ENCODE results near the gene DNAH2. TPM values are rescaled to one million over a fixed set of nuclear protein-coding genes. Genes with fewer than 3 reads are reported as not detected.
A peak's percentile ranks its signal among the peaks of the same experiment; 100 is the strongest.

DNAH2 gene
- total and polyA plus RNA-seq, 9 of the 15 experiments (the other 6 are each of a cell fraction or from before 2014, with no cell fraction given) = 0.03 TPM; not detected in 8

DNA sequence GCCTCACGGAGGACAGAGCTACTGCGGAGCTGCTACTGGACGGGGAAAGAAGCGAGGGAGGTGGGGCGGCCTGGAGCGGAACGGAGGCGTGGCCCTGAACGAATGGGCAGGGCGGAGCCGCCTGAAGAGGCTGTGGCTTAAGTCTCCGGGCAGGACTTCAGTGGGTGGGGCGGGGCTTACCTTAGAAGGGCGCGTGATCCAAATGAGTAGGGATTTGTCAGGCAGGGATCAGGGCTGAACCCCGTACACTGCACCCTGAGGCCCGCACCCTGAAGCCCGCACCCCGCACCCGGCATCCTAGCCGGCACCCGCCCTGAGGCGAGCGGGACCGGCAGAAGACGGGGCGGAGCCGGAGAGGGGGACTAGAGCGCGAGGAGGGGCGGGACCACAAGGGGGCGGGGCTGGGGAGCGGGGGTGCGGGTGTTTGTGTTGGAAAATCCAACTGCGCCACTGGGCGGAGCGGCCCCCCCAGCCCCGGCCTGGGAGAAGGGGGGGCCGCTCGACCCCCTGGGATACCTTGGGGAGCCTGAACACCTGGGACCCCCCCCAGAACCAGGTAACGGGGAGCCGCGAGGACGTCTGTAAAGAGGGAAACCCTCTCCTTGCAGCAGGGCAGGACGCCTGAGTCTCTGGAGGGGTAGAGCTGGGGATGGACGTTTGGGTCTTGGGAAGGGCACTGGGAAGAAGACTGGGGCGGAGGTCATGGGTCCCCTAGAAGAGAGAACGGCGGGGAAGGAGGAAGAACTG, 116.4 kb downstream of the DNAH2 start, which contains the start of gene KDM6B (continued):
- TF ChIP-seq ATF1 (CRISPR knock-in tag; IDR thresholded peaks at IDR 0.05) = no peak
- no peak for TF ChIP-seq ATF1 (tag; IDR thresholded peaks at IDR 0.05)
- 0 out of 2 replicates have a peak, but pooled peaks have one; percentile 41 for TF ChIP-seq MYC (IDR thresholded peaks at IDR 0.05; ENCODE audit: low read depth, low read length)
- TF ChIP-seq MYC (CRISPR knock-in tag; IDR thresholded peaks at IDR 0.05; ENCODE audit: borderline replicate concordance, low read depth) = no peak
- TF ChIP-seq, protein P1, sequence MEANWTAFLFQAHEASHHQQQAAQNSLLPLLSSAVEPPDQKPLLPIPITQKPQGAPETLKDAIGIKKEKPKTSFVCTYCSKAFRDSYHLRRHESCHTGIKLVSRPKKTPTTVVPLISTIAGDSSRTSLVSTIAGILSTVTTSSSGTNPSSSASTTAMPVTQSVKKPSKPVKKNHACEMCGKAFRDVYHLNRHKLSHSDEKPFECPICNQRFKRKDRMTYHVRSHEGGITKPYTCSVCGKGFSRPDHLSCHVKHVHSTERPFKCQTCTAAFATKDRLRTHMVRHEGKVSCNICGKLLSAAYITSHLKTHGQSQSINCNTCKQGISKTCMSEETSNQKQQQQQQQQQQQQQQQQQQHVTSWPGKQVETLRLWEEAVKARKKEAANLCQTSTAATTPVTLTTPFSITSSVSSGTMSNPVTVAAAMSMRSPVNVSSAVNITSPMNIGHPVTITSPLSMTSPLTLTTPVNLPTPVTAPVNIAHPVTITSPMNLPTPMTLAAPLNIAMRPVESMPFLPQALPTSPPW (CRISPR knock-in tag; IDR thresholded peaks at IDR 0.05) = peak; percentile 88
- TF ChIP-seq, protein P2, sequence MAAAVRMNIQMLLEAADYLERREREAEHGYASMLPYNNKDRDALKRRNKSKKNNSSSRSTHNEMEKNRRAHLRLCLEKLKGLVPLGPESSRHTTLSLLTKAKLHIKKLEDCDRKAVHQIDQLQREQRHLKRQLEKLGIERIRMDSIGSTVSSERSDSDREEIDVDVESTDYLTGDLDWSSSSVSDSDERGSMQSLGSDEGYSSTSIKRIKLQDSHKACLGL (CRISPR knock-in tag; IDR thresholded peaks at IDR 0.05; ENCODE audit: borderline replicate concordance, poor library complexity, severe bottlenecking) = no peak
- TF ChIP-seq SAP30 (IDR thresholded peaks at IDR 0.05; ENCODE audit: borderline replicate concordance, insufficient read depth, low read depth, low read length, poor library complexity, severe bottlenecking) = peak; percentile 15
- TF ChIP-seq PHF8 (IDR thresholded peaks at IDR 0.05; ENCODE audit: borderline replicate concordance, low read length) = peak; percentile 22; the same call in 1 of the 2 replicates
- 0 out of 4 replicates have a peak, but pooled peaks of 1 of the 2 experiments have one; percentile 22 for TF ChIP-seq HDAC1 (IDR thresholded peaks at IDR 0.05)
- peak; percentile 24 for TF ChIP-seq TBP (optimal IDR thresholded peaks at IDR 0.05; ENCODE audit: low read depth, low read length)
- TF ChIP-seq ELF2 (CRISPR knock-in tag; IDR thresholded peaks at IDR 0.05) = no peak
- 0 out of 2 replicates have a peak, but pooled peaks have one; percentile 14 for TF ChIP-seq BHLHE40 (IDR thresholded peaks at IDR 0.05; ENCODE audit: low read length)
- TF ChIP-seq CXXC5 (CRISPR knock-in tag; IDR thresholded peaks at IDR 0.05) = 0 out of 2 replicates have a peak, but pooled peaks have one; percentile 19
- no peak for TF ChIP-seq ERF (CRISPR knock-in tag; IDR thresholded peaks at IDR 0.05)
- TF ChIP-seq GABPA (tag; conservative IDR thresholded peaks at IDR 0.05; ENCODE audit: low read depth) = no peak
- TF ChIP-seq GTF2E2 (tag; IDR thresholded peaks at IDR 0.05) = no peak

Data from K562 (cell line).